Stimulated activated CD8-positive, alpha-beta memory T cell treated with anti-CD3 and anti-CD28 coated beads, Interleukin-2, amount 100 ng/mL, for 1 hour (primary cell): ENCODE measurements around the gene HPDL.

Source experiments
- DNase-seq, 2 donors: peaks; one replicate each; pipeline ENCODE4 v3.0.0-alpha.2; 2020; ENCODE audit warnings: low read depth in 2 of 2

Gene HPDL

DNA sequence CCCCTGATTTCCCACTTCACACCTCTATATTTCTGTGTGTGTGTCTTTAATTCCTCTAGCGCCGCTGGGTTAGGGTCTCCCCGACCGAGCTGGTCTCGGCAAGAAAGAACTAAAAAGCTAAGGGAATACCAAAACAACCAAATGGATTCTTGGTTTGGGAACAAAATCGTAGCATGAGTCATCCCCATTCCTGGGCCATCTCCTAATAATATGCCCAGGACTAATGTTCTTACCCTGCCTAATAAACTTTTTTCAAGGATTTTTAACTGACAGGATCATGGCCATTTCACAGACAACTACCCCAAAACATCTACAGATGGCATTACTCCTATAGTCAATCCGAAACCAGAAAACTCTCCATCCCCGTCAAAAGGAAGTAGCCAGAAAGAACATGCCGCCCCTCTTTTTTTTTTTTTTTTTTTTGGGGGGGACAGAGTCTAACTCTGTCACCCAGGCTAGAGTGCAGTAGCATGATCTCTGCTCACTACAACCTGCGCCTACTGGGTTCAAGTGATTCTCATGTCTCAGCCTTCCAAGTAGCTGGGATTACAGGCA is 4.1 kb upstream of the HPDL start:
- DNase-seq, result no peak

DNA sequence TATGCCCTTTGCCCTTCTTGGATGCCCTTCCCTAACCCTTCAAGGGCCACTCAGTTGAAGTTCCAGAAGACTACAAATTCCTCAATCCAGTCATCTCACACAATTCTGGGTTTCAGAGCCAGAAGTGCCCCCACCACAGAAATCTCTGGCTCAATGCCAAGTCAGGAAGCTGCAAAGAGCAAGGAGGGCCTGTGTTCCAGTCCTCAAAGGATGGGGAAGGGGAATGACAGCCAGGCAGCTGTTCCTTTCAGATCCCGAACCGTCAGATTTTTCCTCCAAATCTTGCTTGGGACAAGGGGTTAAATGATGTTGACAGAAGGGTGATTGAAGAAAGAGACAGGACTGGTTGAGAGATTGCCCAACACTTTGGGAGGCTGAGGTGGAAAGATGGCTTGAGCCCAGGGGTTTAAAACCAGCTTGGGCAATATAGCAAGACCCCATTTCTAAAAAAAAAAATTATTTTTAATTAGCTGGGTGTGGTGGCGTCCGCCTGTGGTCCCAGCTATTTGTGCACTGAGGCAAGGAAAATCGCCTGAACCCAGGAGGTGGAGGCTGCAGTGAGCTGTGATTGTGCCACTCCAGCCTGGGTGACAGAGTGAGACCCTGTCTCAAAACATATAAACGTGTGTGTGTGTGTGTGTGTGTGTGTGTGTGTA is 716 bp upstream of the HPDL start:
- no peak for DNase-seq

DNA sequence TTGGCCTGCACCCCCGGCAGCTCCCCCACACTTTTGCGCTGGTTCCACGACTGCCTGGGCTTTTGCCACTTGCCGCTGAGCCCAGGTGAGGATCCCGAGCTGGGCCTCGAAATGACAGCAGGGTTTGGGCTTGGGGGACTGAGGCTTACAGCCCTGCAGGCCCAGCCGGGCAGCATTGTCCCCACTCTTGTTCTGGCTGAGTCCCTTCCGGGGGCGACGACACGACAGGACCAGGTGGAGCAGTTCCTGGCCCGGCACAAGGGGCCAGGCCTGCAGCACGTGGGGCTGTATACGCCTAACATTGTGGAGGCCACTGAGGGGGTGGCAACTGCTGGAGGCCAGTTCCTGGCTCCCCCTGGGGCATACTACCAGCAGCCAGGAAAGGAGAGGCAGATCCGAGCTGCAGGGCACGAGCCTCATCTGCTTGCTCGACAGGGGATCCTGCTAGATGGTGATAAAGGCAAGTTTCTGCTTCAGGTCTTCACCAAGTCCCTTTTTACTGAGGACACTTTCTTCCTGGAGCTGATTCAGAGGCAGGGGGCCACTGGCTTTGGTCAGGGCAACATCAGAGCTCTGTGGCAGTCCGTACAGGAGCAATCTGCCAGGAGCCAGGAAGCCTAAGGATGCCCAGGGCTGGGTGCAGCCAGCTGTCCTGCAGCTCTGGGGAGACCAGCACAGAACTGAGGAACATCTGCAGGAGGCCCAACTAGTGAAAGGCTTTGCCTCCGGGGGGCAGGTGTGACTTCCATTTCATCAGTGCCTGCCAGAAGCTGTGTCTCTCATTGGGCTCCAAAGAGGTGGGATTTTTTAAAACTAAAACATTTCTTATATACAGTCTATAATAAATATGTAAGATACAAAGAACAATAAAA is 1.2 kb downstream of the HPDL start:
- no peak for DNase-seq

DNA sequence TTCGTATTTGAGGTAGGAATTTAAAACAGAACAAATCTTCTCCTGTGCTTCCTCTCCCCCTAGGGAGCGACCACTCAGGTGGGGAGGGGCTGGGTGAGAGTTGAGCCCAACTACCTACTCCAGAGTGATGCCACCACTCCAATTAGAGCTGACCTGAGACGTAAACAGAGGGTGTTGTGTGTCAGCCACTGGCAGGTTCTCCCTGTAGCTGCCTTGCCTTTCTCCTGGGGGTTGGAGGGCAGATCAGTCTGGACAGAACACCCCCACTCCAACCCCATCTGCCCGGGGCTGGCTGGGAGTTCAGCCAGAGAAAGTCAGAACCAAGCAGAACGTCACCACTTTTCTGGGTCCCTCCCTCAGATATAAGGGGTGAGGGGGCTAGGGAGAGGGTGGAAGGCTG is 2.0 kb downstream of the HPDL start:
- no peak for DNase-seq

DNA sequence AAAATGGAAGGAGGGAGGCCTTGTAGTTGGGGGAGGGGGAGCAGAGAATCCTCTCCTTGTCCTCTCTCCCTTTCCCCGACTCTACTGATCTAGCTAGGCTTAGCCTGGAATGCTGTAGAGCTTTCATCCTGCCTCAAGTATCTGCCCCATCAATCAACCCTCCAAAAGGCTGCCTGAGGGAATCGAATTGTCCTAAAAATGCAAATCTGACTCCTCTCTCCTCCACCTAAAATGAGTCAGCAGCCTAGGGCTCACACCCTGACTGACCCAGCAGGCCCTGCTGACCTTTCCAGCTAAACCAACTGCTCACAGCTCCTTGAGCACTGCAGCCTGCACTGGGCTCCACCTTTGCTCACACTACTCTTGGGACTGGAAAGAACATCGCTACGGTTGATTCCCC is 2.8 kb downstream of the HPDL start:
- DNase-seq, result no peak

DNA sequence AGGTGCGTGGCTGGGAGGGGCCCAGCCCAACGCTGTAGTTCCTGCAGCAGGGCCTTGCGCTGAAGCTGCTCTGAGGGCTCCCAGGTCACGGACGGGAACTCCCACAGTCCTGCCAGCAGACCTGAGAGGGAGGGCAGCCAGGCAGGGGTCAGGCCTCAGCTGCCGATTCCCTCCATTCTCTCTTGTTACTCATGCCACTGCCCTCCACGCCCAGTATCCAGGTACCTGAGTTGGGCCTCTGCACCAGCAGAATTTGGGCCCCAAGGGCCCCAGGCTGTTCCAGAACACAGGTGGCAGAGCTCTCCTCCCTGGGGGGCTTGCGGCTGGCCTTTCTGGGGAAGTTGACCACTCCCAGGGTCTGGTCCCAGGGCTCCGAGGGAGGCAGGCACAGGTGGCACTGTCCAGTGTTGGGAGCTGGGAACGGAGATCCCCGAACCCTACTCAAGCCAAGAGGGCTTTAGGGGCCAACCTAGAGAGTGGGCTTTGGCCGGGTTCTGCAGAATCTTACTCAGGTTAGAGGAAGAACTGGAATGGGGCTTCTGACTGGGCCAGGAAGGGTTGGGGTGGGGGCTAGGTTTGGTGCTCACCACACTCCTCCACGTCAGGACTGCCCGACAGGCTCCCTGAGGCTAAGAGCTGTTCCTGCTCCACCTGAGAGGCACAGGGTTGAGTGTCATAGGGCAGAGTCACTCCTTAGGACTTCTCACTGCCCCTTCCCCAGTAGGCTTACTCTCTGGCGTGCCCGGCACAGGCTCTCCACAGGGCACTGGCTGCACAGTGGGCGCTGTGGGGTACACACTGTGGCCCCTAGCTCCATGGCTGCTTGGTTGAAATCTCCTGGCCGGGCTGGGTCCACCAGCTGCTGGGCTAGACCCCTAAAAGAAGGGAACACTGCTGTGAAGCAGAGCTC is 5.0 kb downstream of the HPDL start:
- DNase-seq, result no peak

- DNase-seq, result no peak
These were observed 5.6 kb downstream of the HPDL start for GRCh38 chr1:45332346-45332720.

DNA sequence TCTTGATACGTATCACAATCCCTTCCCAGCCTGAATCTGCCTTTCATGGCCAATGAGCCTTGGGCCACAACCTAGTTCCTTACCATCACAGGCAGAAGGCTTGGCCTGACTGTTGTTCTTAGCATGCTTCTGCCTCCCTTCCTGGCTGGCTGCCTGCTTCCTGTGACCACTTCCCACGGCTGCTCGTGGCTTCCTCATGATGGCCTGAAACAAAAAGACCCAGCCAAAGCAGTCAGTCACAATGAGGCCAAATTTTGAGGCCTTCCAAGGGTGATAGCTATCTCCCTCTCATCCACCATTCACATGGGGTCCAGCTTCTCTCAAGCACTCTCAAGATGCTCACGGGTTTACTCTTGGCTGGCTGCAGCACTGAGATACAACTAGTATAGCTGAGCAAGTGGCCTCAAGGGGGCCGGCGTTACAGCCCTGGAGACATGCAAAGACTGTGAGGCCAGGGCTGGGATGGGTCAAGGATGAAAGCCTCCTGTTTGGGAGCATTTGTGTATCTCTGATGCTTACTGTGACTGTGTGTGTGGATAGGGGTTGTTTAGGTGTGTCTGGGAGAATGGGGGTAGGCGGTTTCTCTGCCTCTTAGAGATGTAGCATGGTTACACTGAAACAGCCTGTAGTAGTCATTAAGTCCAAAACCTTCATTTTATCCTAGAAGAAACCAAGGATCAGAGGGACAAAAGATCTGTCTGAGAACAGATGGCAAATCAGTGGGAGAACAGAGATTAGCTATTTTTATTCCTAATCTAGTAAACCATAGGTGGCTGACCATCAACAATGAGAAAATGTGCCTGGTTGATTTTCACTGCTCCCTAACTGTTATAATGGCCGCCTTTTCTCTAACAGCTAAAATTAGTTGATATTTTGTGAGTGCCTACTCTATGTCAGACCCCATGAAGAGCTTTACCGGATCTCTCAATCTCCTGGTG is 7.9 kb downstream of the HPDL start:
- no peak for DNase-seq

- DNase-seq, result no peak
These were observed 9.2 kb downstream of the HPDL start for GRCh38 chr1:45335855-45336324.

- no peak for DNase-seq
These were observed 11.1 kb downstream of the HPDL start for GRCh38 chr1:45337630-45338325.

- DNase-seq, result peak; percentile 74 to 80
These were observed 13.3 kb downstream of the HPDL start, which contains the start of the genes MUTYH and TOE1 for GRCh38 chr1:45339789-45340558. Gene MUTYH, minus strand, starts transcription at chr1:45340440. Its CDS starts 5,935 bp downstream, at chr1:45334505. Gene TOE1, plus strand, starts transcription at chr1:45340170. Its CDS starts 83 bp downstream, at chr1:45340253.

DNA sequence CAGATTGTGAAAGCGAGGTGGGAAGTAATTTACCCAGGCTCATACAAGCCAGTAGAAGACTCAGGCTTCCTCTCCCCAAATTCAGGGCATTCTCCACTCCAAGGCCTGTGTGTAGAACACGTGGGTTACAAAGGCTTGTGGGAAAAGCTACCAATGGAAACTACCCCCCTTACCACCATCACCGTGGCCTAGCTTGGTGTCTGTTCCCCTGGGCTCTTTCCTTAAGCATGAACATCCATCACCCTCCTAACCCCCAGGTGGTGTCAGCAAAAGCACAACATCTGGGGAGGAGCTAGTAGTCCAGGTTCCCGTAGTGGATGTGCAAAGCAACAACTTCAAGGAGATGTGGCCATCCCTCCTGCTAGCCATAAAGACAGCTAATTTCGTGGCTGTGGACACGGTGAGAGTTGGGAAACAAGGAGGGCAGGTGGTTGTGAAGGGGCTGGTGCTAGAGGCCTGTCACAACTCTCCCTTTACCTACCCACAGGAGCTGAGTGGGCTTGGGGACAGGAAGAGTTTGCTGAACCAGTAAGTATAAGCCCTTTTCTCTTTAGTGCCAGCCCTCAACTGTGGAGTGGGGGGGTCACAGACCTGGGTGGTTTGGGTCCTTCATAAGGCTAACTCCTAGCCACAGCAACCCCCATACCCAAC is 14.2 kb downstream of the HPDL start:
- no peak for DNase-seq

- DNase-seq, result no peak
These were observed 17.8 kb downstream of the HPDL start for GRCh38 chr1:45344499-45344898.

DNA sequence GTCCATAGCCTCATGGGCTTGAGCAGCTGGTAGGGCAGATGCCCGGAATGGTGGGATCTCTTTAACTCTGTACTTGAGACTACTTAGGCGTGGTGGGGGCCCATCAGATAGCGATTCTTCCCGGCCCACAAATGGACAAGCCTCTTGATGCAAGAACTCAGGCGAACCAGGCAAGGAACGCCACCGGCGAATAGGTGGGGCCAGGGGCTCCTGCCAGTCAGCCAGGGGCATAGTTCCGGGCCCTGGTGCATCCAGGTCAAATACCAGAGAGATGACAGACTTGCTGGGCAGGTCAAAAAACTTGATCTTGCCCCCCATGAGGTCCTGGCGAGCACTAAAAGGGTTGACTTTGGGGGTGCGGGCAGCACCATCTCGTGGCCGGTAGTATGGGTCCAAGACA is 18.3 kb downstream of the HPDL start:
- DNase-seq, result no peak

- DNase-seq, result no peak
These were observed 19.8 kb downstream of the HPDL start for GRCh38 chr1:45346473-45346872.

DNA sequence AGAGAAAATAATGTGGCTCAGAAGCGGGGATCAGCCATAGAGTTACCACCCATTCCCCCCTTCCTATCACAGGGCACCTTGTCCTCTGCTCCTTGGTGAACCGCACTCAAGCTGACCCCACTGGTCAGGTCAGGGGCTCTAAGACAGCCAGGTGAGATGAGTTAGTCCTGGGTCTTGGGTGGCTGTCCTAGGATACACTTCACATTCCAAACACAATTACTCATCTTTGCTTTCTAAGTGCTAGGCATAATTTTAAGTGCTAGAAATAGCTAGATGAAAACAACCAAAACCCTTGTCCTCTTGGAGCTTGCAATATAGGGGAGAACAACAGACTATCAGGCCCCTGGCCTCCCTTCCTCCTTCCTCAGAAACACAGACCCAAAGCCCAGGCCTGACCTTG is 21.3 kb downstream of the HPDL start:
- no peak for DNase-seq

- DNase-seq, result no peak
These were observed 21.9 kb downstream of the HPDL start for GRCh38 chr1:45348609-45348965.

GRCh38 chr1:45348966-45349677 is 22.4 kb downstream of the HPDL start:
- no peak for DNase-seq
